ENCODE data around the gene KIF23.

DNA sequence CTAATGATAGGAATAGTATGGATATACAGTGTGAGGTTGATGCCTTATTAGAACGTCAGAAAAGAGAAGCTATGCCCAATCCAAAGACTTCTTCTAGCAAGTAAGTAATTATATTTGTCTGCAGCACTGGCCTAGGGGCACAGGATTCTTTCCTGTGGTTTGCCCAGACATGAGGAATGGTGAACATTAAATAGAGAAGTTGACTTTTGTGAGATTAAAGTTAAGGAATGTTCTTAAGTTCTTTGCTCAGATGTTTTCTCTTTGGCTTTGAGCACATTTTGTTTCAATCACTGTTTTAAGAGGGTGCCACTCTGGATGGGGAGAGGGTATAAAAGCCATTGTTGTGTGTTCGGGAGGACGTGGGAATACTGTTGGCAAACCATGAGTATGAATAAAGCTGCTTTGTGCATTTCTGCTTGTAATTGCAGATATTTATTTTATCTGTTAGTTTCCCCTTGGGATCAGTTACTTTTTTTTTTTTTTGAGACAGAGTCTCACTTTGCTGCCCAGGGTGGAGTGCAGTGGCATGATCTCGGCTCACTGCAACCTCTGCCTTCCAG is 8.3 kb downstream of the KIF23 start:
- TF ChIP-seq CTCF (IDR thresholded peaks at IDR 0.05), result no peak
- TF ChIP-seq POLR2AphosphoS5 (IDR thresholded peaks at IDR 0.05), result no peak
